GM19238 (cell line): Measurements from ENCODE around the gene MSL3B.

Source experiments
- DNase-seq: peaks from one replicate; pipeline ENCODE4 v3.0.0; 2011; ENCODE audit warnings: low spot score; ENCODE audit not compliant: insufficient read length

The MSL3B gene

GRCh38 chr2:233833345-233833744 is 34.8 kb downstream of the MSL3B start:
- no peak for DNase-seq

GRCh38 chr2:233832869-233833311 is 35.3 kb downstream of the MSL3B start:
- no peak for DNase-seq

- no peak for DNase-seq
These were observed 35.8 kb downstream of the MSL3B start for GRCh38 chr2:233832414-233832813.

GRCh38 chr2:233831861-233832260 is 36.3 kb downstream of the MSL3B start:
- DNase-seq: no peak

- DNase-seq: no peak
These were observed 37.0 kb downstream of the MSL3B start for GRCh38 chr2:233831011-233831721.

- no peak for DNase-seq
These were observed 37.9 kb downstream of the MSL3B start for GRCh38 chr2:233830111-233830802.

GRCh38 chr2:233829193-233830110 is 38.7 kb downstream of the MSL3B start:
- no peak for DNase-seq

- DNase-seq: no peak
These were observed 39.5 kb downstream of the MSL3B start for GRCh38 chr2:233828546-233829192.

GRCh38 chr2:233824373-233824772 is 43.8 kb downstream of the MSL3B start:
- no peak for DNase-seq

- DNase-seq: no peak
These were observed 44.5 kb downstream of the MSL3B start for GRCh38 chr2:233823731-233824121.

GRCh38 chr2:233822781-233823730 is 45.1 kb downstream of the MSL3B start:
- no peak for DNase-seq

- no peak for DNase-seq
These were observed 46.0 kb downstream of the MSL3B start for GRCh38 chr2:233822101-233822771.

GRCh38 chr2:233821709-233822100 is 46.5 kb downstream of the MSL3B start:
- no peak for DNase-seq

GRCh38 chr2:233821196-233821595 is 47.0 kb downstream of the MSL3B start:
- no peak for DNase-seq

GRCh38 chr2:233820774-233821105 is 47.4 kb downstream of the MSL3B start:
- DNase-seq: no peak

- no peak for DNase-seq
These were observed 48.1 kb downstream of the MSL3B start for GRCh38 chr2:233819884-233820773.

GRCh38 chr2:233818639-233819621 is 49.3 kb downstream of the MSL3B start:
- DNase-seq: no peak
